ENCODE measurements around the gene NRL. TPM values are rescaled to one million over a fixed set of nuclear protein-coding genes. Genes with fewer than 3 reads are reported as not detected.

NRL gene
- total RNA-seq, 1 donor from 2014 or later, result 1.9 TPM

DNA sequence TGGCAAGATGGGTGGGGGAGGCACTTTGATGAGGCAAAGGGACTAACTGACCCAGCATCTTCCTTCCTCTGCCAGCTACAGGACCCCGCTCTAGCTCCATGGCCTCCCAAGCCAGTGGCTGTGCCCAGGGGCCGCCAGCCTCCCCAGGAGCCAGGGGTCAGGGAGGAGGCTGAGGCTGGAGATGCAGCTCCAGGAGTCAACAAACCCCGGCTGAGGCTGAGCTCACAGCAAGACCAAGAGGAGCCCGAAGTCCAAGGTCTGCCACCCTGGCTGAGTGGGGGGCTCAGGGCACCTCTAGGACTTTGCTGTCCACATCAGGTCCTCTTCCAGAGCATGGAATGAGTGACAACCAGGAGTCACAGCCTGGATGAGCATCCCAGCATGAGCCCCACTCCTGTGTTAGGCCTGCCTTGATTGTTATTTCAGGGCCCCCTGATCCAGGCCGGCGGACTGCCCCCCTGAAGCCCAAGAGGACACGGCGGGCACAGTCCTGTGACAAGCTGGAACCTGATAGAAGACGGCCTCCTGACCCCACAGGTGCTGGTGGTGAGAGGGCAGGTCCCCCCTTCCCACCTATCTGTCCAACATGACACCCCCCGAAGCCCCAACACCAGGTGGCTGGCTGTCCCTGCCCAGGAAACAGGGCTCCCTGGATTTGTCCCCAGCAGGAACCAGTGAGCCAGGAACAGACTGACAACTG is 45.9 kb downstream of the NRL start:
- no peak for DNase-seq (ENCODE audit: extremely low spot score, unreplicated experiment)
- Mint-ChIP-seq H3K27ac (ENCODE audit: unreplicated experiment) (no peak overlapping the region), H3K27me3 (ENCODE audit: unreplicated experiment) (peaks cover 16% of the 10 kb centered on the region), H3K4me3 (ENCODE audit: unreplicated experiment) (no peak overlapping the region), H3K9me3 (ENCODE audit: unreplicated experiment) (no peaks in the 10 kb centered on the region), H3K36me3 (ENCODE audit: unreplicated experiment) (no peaks in the 10 kb centered on the region), H3K4me1 (ENCODE audit: unreplicated experiment) (no peaks in the 10 kb centered on the region)
- TF ChIP-seq, protein P1, sequence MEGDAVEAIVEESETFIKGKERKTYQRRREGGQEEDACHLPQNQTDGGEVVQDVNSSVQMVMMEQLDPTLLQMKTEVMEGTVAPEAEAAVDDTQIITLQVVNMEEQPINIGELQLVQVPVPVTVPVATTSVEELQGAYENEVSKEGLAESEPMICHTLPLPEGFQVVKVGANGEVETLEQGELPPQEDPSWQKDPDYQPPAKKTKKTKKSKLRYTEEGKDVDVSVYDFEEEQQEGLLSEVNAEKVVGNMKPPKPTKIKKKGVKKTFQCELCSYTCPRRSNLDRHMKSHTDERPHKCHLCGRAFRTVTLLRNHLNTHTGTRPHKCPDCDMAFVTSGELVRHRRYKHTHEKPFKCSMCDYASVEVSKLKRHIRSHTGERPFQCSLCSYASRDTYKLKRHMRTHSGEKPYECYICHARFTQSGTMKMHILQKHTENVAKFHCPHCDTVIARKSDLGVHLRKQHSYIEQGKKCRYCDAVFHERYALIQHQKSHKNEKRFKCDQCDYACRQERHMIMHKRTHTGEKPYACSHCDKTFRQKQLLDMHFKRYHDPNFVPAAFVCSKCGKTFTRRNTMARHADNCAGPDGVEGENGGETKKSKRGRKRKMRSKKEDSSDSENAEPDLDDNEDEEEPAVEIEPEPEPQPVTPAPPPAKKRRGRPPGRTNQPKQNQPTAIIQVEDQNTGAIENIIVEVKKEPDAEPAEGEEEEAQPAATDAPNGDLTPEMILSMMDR (IDR thresholded peaks at IDR 0.05), result no peak

DNA sequence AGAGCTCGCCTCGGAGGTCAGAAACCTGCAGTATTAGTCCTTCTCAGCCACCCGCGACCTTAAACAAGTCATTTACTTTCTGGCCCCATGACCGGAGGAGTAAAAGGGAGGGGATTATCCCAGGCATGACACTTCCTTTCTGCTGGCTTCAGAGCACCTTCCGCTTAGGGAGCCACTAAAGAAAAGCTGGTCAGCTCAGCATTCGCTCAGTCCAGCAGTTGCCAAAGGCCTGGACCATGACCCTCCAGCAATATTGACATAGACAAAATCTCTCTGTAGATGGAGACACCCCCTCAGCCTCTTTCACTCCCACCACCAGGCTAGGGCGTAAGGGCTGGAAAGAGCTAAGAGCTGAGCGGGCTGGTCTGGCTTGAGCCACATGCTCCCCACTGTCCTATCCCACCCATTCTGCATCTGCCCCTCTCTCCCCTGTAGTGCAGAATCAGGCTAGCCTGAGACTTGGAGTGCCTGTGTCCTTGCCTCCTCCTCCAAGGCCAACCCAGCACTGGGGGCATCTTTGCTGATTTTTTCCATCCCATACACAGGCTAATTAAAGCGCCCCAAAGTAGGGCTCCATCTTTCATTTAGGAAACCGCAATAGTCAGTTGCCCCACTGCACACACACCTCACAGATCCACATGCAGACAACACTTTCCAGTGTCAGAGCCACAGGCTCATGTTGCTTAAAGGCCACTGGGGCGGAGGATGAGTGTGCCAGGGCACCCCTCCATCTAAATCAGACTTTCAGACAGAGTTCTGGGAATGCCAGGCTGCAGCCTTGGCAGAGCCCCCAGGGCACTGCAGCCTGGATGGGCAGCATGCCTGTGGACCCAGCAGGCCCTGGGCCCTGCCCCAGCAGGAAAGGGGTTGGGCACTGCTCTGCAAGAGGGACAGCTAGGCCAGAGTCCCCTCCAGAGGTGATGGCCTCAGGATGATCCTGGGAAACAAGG is 47.3 kb downstream of the NRL start:
- H3K27ac Mint-ChIP-seq (ENCODE audit: unreplicated experiment), result no peak overlapping the region
- H3K27me3 Mint-ChIP-seq (ENCODE audit: unreplicated experiment), result peaks cover 16% of the 10 kb centered on the region
- no peaks in the 10 kb centered on the region for H3K4me1 Mint-ChIP-seq (ENCODE audit: unreplicated experiment)
- no peak overlapping the region for H3K4me3 Mint-ChIP-seq (ENCODE audit: unreplicated experiment)
- no peak for DNase-seq (ENCODE audit: extremely low spot score, unreplicated experiment)
- H3K9me3 Mint-ChIP-seq (ENCODE audit: unreplicated experiment), result no peaks in the 10 kb centered on the region
- TF ChIP-seq, protein P1 (IDR thresholded peaks at IDR 0.05), result no peak
- no peaks in the 10 kb centered on the region for H3K36me3 Mint-ChIP-seq (ENCODE audit: unreplicated experiment)

DNA sequence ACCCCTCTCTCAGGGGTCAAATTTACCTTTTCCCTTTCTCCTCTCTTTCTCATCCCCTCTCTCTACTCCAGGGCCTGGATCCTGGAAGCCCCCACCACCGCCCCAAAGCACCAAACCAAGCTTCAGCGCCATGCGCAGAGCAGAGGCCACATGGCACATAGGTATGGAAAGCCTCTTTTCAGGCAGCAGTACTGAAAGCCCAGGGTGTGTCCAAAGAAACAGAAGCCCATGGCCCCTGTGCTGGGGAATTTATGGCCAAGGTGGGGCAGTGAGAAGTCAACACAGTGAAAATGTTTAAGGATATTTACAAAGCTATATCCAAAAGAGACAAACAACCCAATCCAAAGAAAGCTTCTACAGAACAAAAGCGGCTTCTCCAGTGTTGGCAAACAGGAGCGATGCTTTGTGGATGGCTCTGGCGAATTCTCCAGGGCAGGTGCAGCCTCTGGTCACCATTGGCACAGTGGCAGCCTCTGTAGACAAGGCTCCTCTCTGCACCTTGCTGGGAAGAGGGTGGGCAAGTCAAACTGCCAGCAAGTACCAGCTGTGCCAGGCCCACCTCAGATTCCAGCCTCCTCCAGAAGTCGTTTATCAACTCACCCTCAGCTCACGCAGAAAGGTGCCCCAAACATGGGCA is 48.1 kb downstream of the NRL start:
- H3K27ac Mint-ChIP-seq (ENCODE audit: unreplicated experiment), result no peak overlapping the region
- TF ChIP-seq, protein P1 (IDR thresholded peaks at IDR 0.05), result no peak
- no peak overlapping the region for H3K4me3 Mint-ChIP-seq (ENCODE audit: unreplicated experiment)
- no peaks in the 10 kb centered on the region for H3K9me3 Mint-ChIP-seq (ENCODE audit: unreplicated experiment)
- no peaks in the 10 kb centered on the region for H3K4me1 Mint-ChIP-seq (ENCODE audit: unreplicated experiment)
- no peaks in the 10 kb centered on the region for H3K36me3 Mint-ChIP-seq (ENCODE audit: unreplicated experiment)
- DNase-seq (ENCODE audit: extremely low spot score, unreplicated experiment), result no peak
- peaks cover 16% of the 10 kb centered on the region for H3K27me3 Mint-ChIP-seq (ENCODE audit: unreplicated experiment)

DNA sequence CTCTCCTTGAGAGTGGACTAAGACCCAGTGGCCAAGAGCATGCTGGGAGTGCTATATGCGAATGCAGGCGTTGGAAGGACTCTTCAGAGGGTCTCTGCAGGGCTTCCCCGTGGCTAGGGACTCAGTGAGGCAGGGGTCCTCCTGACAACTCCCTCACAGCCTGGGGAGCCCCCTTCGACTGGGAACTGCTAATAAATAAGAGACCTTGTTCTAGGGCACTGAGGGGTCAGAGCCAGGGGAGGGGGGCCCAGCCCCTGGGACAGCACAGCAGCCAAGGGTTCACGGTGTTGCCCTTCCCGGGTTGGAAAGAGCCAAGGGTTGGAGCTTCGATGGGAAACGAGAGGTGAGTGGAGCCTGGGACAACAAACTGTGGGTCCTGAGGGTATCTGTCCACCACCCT is 49.3 kb downstream of the NRL start:
- TF ChIP-seq, protein P1 (IDR thresholded peaks at IDR 0.05), result no peak
- Mint-ChIP-seq H3K27me3 (ENCODE audit: unreplicated experiment) (peaks cover 16% of the 10 kb centered on the region), H3K9me3 (ENCODE audit: unreplicated experiment) (no peaks in the 10 kb centered on the region)

More for the DNA sequence above, 49.3 kb downstream of the NRL start:
- H3K36me3 Mint-ChIP-seq (ENCODE audit: unreplicated experiment), result no peaks in the 10 kb centered on the region
- H3K4me1 Mint-ChIP-seq (ENCODE audit: unreplicated experiment), result no peaks in the 10 kb centered on the region
- no peak overlapping the region for H3K27ac Mint-ChIP-seq (ENCODE audit: unreplicated experiment)
- DNase-seq (ENCODE audit: extremely low spot score, unreplicated experiment), result no peak
- no peak overlapping the region for H3K4me3 Mint-ChIP-seq (ENCODE audit: unreplicated experiment)

Measured in osteocyte (in vitro differentiated cells).